GM19193 (cell line): Measurements from ENCODE around the gene NUDT8.

ENCODE experiments used
- POLR2A ChIP-seq: IDR thresholded peaks from 4 replicates; pipeline ENCODE4 v1.6.1; 2011; ENCODE audit not compliant: insufficient read depth, insufficient read length; ENCODE audit errors: extremely low read depth

NUDT8 gene

DNA sequence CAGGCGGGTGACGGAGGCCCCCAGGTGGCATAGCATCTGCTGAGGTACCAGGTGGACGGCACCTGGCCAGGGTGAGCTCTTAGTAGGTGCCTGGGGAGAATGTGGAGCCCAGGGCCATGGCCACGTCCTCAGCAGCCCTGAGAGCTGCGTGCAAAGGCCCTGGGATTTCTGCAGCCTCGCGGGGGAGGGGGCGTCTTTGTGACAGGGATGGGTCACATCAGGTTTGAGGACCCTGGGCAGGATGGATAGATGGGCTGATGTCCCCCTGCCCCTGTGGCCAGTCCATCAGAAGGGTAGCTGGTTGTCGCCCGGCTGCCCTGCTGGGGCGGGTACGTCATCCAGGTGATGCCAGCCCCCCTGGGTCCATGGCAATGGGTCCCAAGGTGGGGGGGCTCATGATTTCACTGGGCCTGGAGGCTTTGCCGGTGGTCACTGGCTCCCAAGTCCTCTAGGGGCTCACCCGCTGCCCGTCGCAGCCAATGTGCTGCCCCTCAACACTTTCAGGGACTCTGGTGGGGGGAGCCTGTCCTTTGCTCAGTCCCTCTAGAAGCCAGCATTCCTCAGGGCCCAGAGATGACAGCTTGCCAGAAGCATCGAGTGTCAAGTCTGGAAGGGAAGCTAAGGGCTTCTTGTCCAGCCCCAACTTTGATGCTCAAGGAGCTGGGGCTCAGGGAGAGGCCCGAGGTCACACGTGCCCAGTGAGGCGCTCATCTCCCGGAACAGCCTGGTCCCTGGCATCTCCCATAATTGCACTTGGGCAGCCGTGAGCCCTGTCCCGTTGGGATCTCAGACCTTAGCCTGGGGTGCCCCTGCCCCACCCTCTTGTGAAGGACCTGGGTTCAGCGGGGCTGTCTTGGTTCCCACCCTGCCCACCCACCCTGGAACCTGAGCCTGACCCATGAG lies 9.0 kb upstream of the NUDT8 start:
- no peak for TF ChIP-seq POLR2A

DNA sequence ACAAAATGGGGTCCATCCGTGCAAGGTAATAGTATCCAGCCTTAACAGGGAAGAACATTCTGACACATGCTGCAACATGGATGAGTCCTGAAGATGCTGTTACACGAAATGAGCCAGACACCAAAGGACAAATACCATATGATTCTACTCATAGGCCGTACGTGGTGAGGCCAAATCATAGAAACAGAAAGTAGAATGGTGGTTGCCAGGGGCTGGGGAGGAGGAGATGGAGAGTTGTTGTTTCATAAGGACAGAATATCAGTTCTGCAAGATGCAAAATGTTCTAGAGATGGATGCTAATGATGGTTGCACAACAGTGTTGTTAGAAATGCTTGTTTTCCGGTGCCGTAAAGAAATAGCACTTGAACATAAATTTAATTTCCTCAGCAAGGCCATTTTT lies 7.2 kb upstream of the NUDT8 start:
- no peak for TF ChIP-seq POLR2A

DNA sequence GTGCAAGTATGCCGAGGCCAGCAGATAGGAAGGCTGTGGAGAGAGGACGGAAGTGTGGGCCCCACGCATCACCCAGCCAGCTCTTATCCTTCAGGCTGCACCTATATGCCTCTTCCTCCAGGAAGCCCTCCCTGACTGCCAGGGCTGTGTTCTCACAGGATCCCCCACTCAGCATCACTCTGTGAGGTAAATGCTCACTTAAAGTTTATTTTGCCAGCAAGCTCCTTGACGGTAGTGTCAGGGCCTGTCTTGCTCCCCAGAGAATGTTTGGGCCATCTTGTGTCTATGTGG lies 5.4 kb upstream of the NUDT8 start:
- no peak for TF ChIP-seq POLR2A

DNA sequence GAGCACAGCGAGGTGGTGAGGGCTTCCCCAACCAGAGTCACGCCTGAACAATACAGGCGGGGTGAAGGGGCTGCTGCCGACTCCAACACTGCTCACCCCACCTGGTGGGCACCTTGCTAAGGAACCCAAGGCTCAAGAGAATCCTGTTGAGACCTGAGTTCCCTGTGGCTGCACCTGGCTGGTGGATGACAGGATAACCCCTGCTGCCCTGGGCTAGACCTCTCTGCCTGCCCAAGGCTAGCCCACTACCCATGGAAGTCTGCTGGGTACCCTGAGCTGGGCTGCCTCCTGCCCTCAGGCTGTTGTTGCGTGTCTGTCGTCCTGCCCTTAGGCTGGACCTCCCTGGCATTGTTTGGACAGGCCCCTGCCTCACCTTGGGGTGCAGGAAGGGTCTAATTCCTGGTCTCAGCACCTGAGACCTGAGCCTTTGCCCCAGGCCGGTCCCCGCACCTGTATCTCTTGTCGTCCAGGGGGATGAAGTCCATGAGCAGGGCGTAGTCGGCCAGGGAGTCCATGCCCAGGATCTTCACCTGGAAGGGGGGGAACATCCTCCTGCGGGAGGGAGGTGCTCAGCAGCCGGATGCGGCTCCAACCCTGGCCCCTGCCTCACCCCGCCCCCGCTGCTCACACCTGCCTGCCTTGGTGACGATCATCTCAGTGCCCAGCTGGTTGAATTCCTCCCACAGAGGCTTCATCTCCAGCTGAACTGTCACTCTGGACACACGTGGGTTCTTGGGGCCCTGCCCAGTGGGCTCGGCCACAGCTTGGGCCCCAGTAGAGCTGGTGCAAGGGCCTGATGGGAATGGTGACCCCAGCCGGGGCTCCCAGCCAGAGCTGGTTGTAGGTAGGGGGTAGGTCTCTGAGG lies 4.9 kb upstream of the NUDT8 start:
- no peak for TF ChIP-seq POLR2A

DNA sequence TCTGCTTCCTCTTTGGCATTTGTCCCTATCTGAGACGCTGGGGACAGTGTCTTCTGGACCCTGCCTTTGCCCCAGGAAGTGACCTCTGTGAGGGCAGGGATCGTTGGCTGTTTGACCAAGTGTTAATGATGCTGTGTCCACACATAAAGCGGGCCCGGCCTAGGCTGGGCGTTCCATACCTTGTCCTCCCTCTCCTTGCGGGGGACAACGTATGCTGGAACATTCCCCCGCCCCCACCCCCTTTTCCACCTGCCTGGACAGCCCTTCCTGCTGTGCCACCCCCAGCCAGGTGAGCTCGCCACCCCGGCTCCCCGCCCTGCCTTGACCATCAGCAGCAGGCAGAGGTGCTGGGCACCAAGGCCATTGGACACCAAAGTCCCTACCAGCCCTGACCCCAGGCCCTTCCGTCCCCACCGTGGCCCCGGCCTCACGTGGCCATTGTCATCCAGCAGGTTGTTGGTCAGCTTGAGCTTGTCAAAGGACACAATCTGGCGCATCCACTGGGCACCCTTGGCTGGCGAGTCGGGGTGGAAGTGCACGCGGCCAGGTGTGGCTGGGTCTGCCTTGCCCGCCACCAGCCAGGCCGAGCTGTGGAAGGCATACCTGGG lies 4.1 kb upstream of the NUDT8 start:
- no peak for TF ChIP-seq POLR2A

DNA sequence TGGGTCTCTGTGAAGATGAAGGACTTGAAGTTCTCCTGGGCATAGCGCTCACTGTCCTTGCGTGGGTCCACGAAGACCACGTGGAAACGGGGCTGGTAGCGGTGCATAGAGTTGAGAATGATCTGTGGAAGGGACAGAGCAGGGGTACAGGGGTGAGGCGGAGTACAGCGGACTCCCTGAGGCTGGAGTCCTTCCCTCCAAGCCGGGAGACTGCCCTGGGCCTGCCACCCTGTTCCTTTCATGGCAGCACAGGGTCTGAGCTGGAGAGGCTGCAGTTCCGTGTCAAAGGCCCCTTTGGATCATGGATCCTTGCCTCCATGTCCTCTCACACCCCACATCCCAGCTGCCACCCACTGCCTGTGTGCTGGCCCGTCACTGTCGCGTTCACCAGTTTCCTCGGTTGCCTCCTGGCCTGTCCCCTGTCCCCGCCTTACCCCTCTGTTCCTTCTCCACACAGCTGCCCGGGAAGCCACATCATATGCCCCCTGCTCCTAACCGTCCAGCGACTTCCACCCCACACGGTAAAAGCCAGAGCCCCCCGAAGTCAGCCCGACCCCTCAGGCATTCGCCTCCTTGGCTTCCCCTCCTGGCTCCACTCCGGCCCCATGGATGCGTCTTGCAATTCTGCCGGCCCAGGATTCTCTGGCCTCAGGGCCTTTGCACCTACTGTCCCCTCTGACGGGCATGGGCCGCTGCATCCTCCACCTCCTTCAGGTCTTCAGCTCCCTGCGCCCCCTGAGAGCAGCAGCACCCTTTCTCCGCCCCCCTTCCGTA lies 3.4 kb upstream of the NUDT8 start:
- TF ChIP-seq POLR2A = no peak

DNA sequence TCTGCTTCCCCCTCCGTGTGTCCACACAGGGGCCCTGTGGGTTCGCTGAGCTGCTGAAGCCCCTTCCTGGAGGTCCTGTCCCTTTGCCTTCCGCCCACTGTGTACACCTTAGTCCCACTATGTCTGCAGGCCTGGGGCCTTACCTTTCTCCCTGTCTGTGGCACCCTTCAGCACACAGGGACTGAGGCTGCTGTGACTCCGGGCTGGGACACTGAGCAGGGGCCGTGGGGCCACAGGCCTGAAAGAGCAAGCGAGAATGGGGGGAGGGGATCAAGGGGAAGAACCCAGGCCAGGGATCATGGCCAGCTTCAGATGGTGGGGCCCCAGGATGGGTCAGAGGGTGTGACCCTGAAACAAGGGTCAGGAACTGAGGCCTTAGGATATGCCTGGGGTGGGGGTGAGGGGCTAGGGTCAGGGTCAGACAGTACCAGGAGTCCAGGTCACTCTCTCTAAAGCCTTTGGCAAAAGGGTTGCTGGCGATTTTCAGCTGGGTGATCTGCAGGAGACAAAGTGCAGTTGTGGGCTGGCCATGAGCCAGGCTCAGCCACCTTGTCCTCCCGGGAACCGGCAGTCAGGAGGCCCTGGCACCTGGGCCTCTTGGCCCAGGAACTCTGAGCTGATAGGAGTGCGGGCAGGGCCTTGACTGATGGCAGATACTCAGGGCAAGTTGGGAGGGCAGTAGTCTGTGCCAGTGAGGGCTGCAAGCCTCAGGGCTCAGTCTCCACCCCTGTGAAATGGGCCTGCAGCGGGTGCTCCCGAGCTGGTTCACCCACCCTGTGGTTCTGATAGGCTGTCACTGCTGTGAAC lies 2.6 kb upstream of the NUDT8 start:
- no peak for TF ChIP-seq POLR2A

DNA sequence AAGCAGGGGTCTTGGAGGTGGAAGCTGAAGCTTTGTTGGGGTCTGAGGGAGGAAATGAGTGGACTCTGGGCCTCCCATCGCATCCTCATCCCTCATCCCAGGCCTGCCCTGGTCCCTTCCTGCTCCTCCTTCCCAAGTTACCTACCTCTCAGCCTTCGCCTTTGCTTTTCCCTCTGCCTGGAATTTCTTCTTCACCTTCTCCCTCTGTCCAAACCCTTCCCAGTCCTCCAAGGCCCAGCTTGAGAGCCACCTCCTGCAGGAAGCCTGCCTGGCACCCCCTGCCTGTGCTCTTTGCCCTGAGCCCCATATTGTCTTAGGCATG lies 2.1 kb upstream of the NUDT8 start:
- no peak for TF ChIP-seq POLR2A

DNA sequence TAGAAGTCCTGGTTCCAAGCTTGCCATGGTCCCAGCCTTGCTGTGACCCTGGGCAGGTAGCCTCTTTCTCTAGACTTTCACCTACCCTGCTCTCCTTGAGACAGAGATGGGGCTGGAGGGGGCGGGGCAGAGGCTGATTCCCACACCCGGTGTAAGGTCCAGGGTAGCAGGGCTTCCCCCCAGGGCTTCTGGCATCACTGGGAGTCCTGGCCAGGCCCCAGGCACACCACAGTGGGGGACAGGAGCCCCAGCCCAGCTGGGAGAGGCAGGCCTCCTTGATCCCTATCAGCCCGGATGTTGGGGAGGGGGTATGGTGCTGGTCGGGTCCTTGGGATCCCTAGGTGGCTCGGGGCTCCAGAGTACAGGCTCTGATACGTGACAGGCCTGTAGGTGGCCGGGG lies 1.7 kb upstream of the NUDT8 start:
- TF ChIP-seq POLR2A = no peak

DNA sequence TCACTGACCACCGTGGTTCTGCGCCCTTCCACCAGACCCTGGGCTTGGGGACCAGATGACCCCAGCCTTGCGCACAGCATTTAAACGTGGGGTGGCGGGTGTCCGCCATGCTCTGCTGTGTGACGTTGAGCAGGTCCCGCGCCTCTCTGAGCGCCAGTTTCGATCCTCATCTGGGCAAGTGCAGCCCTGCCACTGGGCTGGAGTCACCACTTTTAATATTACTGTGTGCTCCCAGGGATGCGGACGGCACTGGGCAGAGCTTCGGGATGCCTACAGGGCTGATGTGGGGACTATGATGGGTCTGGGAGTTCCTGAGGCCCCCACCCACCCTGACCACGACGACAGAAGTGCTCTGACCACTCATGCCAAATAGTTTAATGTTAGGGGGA lies 1.2 kb upstream of the NUDT8 start:
- TF ChIP-seq POLR2A = no peak

DNA sequence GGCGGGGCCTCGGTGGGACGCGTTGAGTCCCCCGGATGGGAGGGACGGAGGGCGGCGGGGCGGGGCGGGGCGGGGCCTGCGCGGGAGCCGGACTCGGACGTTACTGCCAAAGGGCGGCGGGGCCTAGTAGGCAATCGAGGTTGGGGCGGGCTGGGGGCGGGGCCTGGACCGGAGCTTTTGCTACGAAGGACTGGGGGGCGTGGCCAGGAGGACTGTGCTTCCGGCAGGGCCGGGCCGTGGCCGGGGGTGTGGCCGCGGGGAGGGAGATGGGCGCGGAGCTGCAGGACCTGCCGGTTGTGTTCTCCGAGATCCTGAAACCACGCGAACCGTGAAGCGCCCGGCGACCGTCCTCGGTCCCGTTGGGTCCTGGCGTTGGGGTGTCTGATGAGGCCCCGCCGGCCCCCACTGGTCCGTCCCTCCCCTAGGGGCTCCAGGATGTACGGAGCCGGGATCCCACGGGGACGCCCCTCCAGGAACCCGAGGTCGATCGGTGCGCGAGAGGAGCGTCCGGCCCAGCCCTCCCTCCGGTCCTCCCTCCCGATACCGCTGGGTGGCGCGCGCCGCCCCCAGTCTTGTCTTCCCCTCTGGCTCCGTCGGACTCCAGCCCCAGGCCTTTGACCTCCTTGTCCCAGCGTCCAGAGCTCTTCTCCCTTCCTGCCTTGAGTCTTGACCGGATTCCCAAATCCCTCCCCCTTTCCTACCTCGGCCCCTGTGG lies 648 bp upstream of the NUDT8 start:
- peak; percentile 67 for TF ChIP-seq POLR2A

DNA sequence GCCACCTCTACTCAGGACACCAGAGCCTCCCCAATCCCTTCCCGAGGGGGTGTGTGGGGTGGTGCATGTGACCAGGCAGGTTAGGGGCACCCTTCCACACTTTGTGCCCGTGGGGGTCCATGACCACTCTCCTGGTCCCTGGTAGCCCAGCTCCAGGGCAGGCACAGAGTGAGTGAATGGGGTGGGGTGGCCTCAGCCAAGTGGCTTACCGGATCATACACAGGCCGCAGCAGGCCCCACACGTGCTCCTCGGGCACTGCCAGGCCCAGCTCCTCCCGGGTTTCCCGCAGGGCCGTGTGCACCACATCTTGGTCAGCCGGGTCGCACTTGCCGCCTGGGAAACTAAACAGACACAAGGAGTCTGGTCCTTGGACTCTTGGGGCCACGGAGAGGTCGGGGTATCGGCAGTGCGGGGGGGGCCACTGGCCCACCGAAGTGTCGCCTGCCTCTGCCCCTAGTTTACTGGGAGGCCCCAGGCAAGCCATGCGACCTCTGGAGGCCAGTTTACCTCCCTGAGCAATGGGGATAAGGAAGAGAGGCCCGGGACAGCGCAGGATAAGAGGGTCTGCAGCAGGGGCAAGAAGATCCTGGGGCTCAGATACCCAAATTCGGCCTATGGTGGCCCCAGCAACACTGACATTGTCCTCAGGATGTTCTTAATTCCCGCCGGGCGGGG lies 889 bp downstream of the NUDT8 start:
- TF ChIP-seq POLR2A = no peak

DNA sequence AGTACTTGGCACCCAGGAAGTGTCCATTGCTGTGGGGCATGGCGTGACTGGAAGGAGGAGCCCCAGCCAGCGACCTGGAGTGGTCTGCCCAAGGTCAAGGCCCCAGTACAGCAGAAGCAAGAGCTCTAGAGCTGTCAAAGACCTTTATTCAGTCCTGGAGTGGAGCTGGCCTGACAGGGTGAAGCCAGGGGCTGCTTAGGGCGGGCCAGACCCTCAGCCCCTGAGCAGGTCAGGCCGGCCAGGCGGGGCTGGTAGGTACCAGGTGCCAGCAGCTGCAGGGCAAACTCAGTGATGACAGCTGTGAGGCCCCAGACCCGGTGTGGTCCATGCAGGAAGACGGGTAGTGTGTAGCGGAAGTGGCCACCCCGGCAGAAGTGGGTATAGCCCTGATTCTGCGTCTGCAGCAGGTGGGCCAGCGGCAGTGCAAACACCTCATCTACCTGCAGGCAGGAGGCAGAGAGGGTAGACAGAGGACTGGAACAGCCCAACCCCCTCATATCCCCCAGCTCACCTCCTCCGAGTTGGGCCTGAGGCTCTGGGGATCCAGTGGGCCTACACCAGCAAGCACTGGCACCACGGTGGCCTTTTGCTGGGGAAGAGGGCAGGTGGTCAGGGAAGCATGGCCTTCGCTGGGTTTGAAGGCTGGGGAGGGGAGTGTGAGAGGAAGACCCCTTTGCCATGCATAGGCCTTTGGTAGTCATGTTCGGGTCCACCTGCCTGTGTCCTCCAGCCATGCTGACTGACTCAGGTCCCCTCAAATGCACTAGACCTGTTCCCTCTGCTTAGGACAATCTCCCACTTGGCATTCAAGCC lies 1.7 kb downstream of the NUDT8 start:
- no peak for TF ChIP-seq POLR2A

DNA sequence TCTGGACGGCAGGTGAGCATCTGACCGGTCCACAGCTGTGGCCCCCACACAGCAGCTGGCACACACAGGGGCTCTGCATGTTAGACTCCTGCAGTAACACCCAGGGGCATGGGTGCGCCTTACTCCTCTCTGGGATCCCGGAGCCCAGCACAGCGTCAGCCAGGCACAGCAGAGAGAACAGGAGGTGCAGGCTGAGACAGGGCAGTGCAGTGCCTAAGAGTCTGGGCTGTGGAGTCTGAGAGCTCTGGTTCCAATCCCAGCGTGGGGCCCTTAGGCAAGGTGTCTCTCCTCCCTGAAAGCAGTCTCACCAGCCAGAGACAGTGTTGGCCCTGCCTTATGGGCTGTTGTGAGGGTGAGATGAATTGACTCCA lies 2.3 kb downstream of the NUDT8 start:
- TF ChIP-seq POLR2A = no peak
